Activated T-helper 1 cell treated with anti-CD3 and anti-CD28 coated beads, Interleukin-2, amount 50 U/mL, for 16 hours (primary cell): Measurements from ENCODE around the gene PARP2.
"Not testable (repeated sequence)": the region's sequence is repeated elsewhere in the genome, so short reads cannot be mapped to it uniquely, and the experiment has no call there.

Source experiments
- DNase-seq, 2 donors: peaks; one replicate each; pipeline ENCODE4 v3.0.0-alpha.2; 2020; ENCODE audit warnings: low read depth in 1 of 2, low spot score in 1 of 2

Gene PARP2

GRCh38 chr14:20346713-20347112 lies 3.3 kb downstream of the PARP2 start:
- DNase-seq = no peak

GRCh38 chr14:20347747-20348146 lies 4.3 kb downstream of the PARP2 start:
- no peak for DNase-seq

GRCh38 chr14:20350282-20350681 lies 6.8 kb downstream of the PARP2 start:
- DNase-seq = no peak

- DNase-seq = no peak
These were observed 7.4 kb downstream of the PARP2 start for GRCh38 chr14:20350860-20351259.

- no peak for DNase-seq
These were observed 13.0 kb downstream of the PARP2 start for GRCh38 chr14:20356422-20356821.

- DNase-seq = not testable (repeated sequence)
These were observed 15.0 kb downstream of the PARP2 start for GRCh38 chr14:20358474-20358873.

GRCh38 chr14:20365928-20366327 lies 22.5 kb downstream of the PARP2 start:
- no peak for DNase-seq

- no peak for DNase-seq
These were observed 29.4 kb downstream of the PARP2 start for GRCh38 chr14:20372796-20373195.

GRCh38 chr14:20375471-20375870 lies 32.0 kb downstream of the PARP2 start:
- no peak for DNase-seq

GRCh38 chr14:20376071-20376588 lies 32.7 kb downstream of the PARP2 start:
- DNase-seq = no peak

GRCh38 chr14:20377171-20377570 lies 33.7 kb downstream of the PARP2 start:
- no peak for DNase-seq

GRCh38 chr14:20379743-20380142 lies 36.3 kb downstream of the PARP2 start:
- no peak for DNase-seq

GRCh38 chr14:20380681-20381080 lies 37.2 kb downstream of the PARP2 start:
- DNase-seq = no peak

- no peak for DNase-seq
These were observed 37.9 kb downstream of the PARP2 start for GRCh38 chr14:20381341-20381740.

- no peak for DNase-seq
These were observed 39.1 kb downstream of the PARP2 start for GRCh38 chr14:20382526-20382925.

- no peak for DNase-seq
These were observed 39.6 kb downstream of the PARP2 start for GRCh38 chr14:20383032-20383431.

- DNase-seq = no peak
These were observed 40.2 kb downstream of the PARP2 start for GRCh38 chr14:20383636-20384035.

GRCh38 chr14:20384321-20384720 lies 40.9 kb downstream of the PARP2 start:
- DNase-seq = no peak

- DNase-seq = no peak
These were observed 41.5 kb downstream of the PARP2 start for GRCh38 chr14:20384886-20385285.

GRCh38 chr14:20386276-20386855 lies 42.9 kb downstream of the PARP2 start:
- no peak for DNase-seq

- DNase-seq = no peak
These were observed 44.1 kb downstream of the PARP2 start for GRCh38 chr14:20387576-20387975.

- no peak for DNase-seq
These were observed 44.7 kb downstream of the PARP2 start for GRCh38 chr14:20388159-20388558.

- no peak for DNase-seq
These were observed 48.1 kb downstream of the PARP2 start for GRCh38 chr14:20391505-20391904.
